CD4-positive, alpha-beta T cell treated with Interleukin-10 for 1 hour (primary cell): ENCODE measurements around the gene C16orf92.
"Not testable (repeated sequence)": the region's sequence is repeated elsewhere in the genome, so short reads cannot be mapped to it uniquely, and the experiment has no call there.

Experiments used
- DNase-seq: peaks from one replicate; pipeline ENCODE4 v3.0.0-alpha.2; 2020

Gene C16orf92

DNA sequence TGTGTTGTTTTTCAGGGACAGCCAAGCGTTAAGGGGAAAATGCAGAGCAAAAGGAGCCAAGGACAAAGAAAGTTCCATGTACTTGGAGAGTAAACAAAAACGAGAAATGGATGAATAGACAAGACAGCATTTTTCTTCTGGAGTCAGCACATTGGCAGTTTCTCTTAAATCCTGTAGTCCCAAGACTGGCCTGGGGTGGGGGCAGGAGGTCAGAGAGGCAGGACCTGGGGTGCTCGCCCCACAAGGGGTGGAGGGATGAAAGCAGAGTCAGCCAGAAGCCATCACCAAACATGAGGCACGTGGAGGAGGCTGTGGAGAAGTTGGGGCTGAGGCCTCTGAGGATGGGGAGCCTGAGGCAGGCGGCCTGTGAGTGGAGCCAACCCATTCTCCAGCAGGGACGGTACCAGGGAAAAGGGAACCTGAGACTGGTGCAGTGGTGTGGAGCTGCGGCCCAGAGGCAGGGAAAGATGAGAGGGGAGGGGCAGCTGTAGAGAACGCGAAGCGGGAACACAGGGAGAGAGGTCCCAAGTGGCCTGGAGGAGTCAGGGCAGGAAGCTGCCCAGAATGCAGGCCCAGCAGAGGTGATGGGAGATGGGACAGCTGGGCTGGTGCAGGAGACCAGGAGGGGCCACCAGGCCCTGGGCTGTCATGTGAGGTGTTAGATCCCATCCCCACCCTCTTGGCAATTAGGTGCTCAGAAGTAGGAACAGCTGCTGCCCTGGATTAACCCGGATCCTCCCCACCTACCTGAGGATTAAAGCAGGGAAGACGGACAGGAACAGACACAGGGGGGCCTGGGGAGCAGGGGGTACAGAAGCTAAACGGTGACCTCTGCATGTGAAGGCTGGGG is 4.8 kb downstream of the C16orf92 start:
- no peak for DNase-seq

DNA sequence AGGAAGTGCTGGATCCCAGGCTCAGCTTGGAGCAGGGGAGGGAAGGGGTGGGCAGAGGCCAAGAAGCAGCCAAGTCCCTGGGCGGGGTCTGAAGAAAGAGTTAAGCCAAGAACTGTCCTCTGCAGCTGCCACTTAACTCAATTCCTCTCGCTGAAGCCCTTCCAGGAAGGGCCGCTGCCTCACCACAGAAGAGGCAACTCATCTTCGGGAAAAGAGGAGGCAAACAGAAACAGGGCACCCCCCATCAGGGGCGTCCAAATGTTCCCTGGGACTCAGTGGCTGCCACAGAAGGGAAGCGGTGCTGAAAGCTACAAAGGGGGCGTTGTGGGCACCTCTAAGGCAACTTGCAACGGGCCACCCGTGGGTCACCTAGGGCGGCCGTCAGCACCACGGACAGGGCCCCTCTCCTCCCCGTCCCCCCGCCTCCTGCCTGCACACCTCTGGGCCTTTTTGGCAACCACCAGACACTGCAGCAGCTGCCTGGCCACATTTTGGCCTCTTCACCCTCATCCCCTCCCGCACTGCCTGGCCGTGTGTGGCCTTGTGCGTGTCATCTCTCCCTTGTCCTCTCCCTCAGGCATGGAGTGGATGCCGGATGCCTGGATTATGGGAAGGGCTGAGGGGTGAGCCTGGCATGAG is 5.6 kb downstream of the C16orf92 start:
- peak; percentile 9 for DNase-seq

DNA sequence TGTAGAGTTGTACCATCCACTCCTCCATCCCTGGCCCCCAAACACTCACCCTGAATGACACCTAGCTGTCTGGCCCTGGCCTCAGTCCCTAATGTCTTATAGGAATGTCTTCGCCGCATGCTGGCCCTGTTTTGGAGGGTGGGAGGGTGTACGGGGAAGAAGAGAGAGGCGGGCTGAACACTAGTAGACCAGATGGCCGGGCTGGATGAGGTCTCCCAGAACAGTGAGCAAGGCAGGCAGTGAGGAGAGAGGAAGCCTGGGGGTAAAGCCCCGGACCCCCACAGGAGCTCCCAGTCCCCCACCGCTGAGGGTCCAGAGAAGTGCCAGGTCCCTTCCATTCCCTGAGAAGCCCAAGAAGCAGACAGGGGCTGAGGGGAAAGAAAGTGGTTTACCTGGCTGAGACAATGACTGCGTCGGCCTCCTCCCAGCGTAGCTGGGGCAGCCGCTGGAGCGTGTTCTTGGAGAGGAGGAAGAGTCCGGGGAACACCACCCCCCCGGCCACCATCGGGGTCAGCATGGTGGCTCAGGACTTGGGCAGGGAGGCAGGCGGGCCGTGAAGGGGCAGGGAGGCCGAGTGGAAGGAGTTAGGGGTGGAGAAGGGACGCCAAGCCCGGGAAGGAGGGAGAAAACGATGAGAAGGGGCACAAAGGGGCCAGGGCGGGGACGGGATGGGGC is 7.2 kb downstream of the C16orf92 start:
- DNase-seq, result no peak

DNA sequence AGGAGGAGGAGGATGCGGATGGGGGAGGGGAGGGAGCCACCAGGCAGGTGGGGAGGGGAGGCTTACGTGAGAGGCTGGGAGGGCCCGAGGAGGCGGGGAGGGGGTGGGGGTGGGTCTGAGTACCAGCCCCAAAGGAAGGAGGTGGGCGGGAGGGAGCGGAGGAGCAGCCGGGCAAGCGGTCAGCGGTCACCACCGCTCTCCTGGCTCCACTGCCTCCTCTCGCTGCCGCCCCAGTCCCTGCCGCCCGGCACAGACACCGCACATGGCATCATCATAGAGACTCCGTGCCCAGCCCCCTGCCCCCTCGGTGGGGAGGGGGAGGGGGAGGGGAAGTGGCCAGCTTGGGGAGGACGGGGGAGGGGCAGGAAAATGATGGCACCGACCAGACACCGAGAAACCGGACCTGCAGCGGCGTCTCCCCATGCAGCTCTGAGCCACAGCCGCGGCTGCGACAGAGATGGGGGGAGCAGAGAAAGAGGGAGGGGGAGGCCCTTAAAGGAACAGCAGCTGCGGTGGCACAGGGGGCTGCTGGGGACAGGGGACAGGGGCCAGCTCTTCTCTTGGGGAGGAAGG is 7.9 kb downstream of the C16orf92 start, which contains the start of gene TLCD3B:
Gene TLCD3B (minus strand): TSS at position 431 of the 573 bp plus-strand sequence. CDS start 744 bp downstream, outside the sequence.
- DNase-seq, result peak; percentile 7

DNA sequence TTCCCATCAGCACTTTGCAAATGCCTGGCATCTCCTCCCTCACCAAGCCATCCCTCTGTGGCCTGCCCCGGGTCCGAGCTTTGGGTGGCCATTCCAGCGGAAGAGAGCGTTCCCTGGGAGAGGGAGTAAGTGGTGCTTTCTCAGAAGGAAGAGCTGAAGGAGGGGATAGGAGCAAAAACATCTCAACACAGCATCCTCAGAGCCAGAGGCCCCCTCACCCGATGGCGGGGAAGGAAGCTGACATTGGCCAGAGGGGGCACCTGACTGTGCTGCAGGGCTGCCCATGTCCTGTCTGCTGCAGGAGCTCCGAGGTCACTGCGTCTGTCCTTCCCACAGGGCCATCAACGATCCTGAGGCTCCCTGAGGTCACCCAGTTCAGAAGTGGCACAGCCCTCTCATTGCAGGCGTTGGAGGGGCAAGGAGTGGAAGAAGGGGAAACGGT is 8.5 kb downstream of the C16orf92 start:
- DNase-seq, result no peak

DNA sequence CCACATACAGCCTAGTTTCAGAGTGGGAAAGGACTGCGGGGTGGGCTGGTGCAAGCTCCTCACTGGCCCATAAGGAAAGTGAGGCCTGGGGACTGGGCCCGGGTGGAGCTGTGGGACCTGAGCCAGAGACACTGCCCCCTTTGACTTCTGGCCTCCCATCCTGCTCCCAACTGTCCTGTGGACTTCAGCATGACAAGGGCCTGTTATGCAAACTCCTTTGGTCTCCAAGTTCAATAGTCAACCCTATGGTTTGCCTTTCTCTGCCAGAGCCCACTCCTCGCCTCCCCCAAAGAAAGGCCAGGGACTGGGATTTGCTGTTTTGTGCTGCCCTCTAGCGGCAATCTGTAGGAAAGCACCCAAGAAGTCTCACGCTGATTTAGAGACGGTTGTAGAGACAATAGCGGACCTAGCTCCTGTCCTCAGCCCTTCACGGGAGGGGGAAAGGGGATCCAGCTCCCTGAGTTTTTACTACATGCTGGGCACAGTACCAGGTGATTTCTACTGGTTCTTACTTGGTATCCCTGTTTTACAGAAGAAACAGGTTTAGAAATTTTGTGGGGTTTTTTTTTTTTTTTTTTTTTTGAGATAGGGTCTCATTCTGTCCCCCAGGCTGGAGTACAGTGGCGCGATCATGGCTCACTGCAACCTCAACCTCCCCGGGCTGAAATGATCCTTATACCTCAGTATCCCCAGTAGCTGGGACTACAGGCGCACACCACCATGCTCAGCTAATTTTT is 9.3 kb downstream of the C16orf92 start:
- DNase-seq, result peak; percentile 74

DNA sequence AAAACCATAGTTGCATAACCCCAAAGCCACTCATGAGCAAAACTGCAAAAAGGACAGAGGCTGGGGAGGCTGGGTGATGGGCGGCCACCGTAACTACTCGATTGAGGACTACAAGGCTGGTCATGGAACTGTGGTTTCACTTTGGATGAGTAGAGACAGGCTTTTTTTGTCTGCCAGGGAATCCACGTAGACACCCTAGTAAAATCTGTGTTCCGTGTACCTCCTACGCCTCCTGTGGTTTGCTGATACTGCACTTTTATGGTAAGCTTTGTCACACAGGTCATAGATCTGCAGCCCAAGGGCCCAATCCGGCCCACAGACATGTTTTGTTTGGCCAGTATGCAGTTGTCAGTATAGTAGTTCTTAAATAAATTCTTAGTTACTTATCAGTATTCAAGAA is 10.3 kb downstream of the C16orf92 start:
- no peak for DNase-seq

DNA sequence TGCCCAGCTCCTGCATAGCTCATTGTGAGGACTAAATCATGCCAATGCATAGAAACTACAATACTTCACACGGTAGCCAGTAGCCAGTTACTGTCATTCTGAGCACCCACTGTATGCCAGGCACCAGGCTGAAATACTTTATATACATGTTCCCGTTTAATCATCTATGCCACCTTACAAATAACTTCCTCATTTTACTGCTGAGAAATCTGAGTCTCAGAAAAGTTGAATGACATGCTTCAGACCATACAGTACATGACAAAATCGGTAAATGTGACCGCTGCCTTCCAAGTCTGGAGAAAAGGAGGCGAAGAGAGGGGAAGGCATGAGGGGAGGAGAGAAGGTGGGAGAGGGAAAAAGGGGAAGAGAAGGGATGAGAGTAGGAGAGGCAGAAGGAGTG is 17.2 kb downstream of the C16orf92 start:
- no peak for DNase-seq

DNA sequence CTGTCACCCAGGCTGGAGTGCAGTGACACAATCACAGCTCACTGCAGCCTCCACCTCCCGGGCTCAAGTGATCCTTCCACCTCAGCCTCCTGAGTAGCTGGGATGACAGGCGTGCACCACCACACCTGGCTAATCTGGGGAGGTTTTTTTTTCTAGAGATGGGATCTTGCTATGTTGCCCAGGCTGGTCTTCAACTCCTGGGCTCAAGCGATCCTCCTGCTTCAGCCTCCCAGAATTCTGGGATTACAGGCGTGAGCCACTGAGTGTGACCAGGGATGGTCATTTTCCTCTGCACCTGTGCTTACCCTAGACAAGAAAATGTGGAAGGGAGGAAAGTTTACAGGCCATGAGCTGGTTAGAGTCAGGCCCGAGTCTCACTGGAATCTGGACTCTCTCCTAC is 17.7 kb downstream of the C16orf92 start:
- not testable (repeated sequence) for DNase-seq

DNA sequence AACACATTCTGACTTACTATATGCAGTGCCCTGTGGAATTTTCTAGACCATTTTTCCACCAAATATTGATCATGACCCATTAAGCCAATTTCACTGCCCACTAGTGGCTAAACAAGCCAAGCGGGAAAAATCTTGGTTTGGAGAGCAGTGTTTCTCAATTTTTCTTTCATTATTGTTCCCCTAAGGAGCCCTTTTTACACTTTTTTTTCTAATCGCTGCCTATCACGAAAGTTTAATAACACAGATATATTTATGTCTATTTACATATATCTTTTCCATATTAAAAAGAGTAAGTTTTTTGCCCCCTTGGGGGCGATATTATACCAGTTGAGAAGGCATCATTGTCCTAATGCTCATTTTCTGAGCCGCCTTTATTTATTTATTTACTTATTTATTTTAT is 18.8 kb downstream of the C16orf92 start:
- DNase-seq, result peak; percentile 57

DNA sequence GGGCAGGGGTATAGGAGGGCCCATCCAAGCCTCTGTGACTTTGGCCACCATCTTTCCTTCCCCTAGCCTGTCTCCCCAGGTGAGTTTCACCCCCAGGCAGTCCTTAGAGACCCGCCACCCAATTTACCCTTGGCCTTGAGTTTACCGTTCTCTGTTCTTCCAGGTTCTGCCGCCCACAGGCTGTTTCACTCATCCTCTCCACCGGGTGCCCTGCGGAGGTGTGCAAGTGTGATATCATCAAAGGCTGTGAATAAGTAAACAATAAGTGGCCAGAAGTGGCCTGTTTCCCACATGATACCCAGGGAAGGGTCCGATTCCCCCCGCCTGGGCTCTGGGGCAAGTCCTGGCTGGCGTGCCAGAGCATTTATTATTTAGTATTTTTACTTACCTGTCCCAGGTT is 23.2 kb downstream of the C16orf92 start:
- no peak for DNase-seq

DNA sequence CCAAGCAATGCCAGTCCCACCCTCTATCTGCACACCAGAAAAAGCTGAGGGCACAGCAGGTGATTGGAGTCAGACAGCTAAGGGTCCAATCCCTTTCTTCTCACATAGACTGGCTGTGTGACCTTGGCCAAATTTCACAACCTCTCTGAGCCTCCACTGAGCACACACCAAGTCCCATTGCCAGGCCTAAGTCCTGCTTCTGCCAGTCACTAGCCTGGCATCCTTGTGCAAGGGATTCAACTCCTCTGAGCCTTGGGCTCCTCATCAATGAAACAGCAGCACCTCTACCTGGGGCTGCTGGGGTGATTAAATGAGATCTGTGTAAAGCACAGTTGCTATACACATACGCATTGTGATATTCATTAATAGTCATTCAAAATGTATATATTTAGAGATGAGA is 23.6 kb downstream of the C16orf92 start:
- no peak for DNase-seq

DNA sequence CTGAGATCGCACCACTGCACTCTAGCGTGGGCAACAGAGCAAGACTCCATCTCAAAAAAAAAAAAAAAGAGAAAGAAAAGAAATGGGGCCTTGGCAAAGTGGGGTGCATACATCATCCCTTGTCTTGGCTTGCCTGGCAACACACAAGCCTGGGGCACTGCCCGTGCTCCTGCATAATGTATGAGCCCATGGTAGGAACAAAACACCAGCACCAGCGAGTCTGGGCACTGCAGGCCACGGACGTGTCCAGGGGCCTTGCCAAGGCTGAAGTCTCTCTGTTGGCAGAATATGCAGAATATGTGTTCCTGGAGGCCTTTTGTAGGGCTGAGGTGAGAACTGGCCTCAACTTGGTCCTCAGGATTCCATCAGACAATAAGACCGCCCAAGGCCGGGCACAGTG is 26.9 kb downstream of the C16orf92 start:
- DNase-seq, result no peak

DNA sequence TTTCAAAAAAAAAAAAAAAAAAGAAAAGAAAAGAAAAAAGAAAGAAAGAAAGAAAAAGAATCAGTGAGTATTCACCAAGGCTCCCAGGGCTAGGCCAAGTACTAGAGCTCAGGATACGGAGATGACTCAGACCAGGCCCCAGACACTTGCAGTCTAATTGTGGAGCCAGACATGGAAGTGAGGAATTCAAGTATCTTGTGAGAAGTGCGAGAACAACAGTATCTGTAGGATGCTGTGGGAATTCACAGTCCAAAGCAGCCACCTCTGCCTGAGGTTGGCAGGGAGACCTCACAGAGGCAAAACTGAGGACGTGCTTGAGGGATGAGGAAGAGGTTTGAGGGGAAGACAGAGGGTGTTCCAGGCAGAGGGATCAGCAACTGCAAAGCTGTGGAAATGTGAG is 28.5 kb downstream of the C16orf92 start:
- DNase-seq, result no peak

DNA sequence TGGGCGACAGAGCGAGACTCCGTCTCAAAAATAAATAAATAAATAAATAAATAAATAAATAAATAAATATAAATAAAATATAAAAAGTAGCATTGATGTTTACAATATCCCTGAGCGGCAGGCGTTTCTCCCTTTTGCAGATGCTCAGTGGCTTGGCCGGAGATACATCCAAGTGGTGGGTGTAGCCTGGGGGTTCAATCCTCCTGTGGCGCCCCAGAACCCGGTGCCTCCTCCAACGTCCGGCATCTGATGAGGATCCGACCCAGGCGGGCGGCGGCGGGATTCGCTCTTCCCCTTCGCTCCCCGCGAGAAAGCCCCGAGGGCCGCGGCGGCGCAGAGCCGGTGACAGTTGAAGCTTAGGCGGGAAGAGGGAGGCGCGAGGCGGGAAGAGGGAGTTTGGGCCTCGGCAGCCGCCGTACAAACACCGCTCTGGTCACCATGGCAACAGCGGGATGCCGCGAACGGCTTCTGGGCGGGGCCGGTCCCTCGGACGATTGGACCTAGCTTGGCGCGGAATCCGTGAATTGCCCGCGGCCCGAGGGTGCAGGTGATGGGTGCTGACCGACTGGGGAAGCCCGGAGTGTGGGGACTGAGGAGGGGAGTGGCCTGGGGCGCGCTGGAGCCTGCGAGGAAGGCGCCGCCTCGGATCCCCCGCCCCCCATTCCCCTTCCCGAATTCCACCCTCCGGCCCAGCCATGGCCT is 29.8 kb downstream of the C16orf92 start:
- DNase-seq, result peak; percentile 91

DNA sequence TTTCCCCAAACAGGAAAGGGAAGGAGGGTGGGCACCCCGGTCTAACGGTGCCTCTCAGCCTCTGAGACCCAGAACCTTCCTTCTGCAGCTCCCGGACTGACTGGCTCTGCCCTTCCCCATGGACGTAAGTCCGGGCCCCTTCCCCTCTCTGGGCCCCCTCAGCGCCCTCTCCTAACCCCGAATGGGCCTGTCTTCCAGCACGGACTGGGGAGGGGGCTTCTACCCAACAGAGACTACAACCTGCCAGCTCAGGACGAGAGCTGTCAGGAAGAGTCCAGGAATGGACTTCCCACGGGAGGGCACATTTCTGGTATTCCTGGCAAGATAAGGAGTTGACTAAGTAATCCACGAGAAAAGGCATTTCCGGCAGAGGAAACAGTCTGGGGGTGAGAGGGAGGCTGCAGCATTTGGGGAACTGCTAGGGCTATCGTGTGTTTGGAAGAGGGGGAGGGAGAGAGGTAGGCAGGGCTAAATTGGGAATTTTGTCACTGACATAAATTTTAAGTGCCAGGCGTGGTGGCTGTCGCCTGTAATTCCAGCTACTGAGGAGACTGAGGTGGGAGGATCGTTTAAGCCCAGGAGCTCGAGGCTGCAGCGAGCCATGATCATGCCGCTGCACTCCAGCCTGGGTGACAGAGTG is 30.5 kb downstream of the C16orf92 start:
- DNase-seq, result no peak

DNA sequence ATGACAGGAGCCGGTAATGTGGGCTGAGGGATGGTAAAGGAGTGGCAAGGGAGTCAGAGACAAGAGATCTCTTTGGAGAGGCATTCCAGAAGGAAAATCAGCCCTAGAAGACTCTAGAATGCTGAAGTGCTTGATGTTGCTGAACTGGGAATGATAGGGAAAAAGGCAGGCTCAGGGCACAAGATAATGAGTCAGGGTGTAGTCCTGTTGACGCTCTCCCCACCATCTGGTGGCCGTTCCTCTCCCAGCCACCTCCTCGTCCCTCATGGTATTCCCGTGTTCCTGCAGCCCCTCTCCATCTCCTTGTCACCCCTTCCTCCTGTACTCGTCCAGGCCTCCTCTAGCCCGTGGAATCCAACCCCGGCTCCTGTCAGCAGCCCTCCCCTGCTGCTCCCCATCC is 31.5 kb downstream of the C16orf92 start:
- DNase-seq, result no peak

DNA sequence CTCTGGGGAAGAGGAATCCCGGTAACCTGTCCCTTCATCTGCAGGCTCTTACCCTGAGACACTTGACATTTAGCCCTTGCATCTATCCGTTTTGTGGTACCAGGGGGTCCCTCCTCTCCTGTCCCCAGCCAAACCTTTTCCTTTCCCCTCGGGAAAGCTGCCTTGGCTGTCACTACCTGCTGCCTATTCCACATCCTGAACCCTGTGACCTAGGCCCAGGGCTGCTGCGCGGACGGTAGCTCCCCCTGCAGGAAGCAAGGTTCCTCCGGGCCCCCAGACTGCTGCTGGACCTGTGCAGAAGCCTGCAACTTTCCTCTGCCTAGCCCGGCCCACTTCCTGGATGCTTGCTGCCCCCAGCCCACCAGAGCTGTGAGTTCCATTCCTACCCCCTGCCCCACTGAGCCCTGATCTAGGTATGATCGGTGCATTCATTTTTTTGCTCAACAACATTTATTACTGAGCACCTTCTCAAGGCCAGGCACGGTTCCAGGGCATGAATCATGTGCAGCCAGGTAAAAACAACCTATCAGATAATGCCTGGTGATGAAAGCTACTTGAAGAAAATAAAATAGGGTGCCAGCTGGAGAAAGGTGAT is 32.1 kb downstream of the C16orf92 start:
- DNase-seq, result peak; percentile 55

DNA sequence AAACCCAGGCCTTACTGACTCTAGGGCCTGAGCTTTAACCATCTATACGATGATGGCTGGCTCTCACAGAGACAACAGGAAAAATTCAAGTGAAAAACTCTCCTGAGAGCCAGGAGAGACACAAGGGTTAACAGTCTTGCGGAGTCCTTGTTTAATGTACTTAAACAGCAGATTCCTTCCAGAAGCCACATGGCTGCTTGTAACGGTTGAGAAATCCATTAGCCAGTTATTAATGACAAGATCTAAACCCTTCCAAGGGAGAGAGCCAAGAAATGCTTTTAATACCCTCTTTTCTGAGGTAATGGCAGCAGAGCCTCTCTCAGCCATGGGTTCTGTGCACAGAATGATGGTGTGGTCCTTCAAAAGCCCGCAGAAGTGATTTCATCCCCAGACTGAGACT is 37.3 kb downstream of the C16orf92 start:
- DNase-seq, result no peak

DNA sequence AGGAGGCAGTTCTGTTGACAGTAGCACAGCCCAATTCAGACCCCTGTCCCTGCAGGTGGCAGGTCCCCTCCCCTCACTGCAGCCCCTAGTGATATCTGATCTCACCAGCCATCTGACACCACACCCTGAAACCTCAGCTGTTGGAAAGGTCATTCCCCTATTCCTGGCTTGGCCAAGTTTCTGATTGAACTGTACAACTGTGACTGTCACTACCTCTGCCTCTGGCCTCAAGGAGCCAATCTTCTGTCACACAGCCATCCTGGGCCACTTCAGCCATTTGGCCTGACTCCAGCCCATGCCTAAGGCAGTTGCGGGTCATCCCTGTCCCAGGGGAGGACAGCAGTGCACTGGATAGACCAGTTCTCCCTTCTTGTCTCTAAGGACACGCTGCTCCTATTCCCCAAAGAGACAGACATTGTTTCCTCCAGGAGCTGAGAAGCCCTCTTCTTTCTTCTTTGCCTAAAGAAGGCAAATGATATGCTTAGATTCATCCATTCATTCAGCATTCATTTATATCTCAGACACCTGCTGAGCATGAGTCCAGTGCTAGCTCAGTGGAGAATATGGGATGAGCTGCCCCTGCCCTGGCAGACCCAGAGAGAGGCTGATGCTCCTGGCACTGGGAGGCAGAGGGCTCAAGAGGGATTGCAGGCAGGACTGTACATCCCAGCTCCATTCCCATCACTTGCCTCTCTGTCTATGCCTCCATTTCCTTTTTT is 38.0 kb downstream of the C16orf92 start:
- DNase-seq, result no peak
